ENCODE results near the gene ARHGAP31. TPM values are rescaled to one million over a fixed set of nuclear protein-coding genes. Genes with fewer than 3 reads are reported as not detected.

ARHGAP31 gene
- total and polyA plus RNA-seq, 2 of the 8 experiments (the other 6 are each of a cell fraction or from before 2014, with no cell fraction given), result 1.1 to 7.6 TPM

- peaks cover 8% of the 10 kb centered on the region; the same call in 1 of the 2 replicates for H3K23me2 ChIP-seq (ENCODE audit: low read depth, low read length)
- ChIA-PET POLR2A (ENCODE audit: partially characterized antibody) (interaction anchor here (0.7 to 2.8 kb wide), 6 partner anchors 9 to 631 kb away, joined by 3 to 27 read pairs (median 3); partner anchors contain the start of gene TIMMDC1), CTCF (ENCODE audit: partially characterized antibody) (interaction anchor here (0.9 to 2.0 kb wide), 6 partner anchors 11 to 228 kb away, joined by 3 to 6 read pairs (median 4); no protein-coding TSS in a partner anchor)
- peak overlapping the region; percentile 75 to 88 (median 82) for H3K4me3 ChIP-seq (ENCODE audit: extremely low read depth in 1 of 4, insufficient read depth in 2 of 4, low read depth in 3 of 4, low read length in 4 of 4)
- H2BK120ac ChIP-seq (replicated peaks; ENCODE audit: low read depth, low read length), result no peak overlapping the region
- H3K4me2 ChIP-seq (ENCODE audit: insufficient read depth in 1 of 2, low read depth in 2 of 2, low read length in 2 of 2), result peak overlapping the region; percentile 69 to 74
- FAIRE-seq (no peak), DNase-seq (ENCODE audit: low read depth in 1 of 2, low spot score in 2 of 2) (no peak)
- H4K8ac ChIP-seq (ENCODE audit: extremely low read depth, insufficient read depth, low read length), result no peak overlapping the region
- no peak overlapping the region for H3K4ac ChIP-seq (replicated peaks; ENCODE audit: insufficient read length, low read depth, low read length)
- H3K56ac ChIP-seq (replicated peaks; ENCODE audit: insufficient read length, low read depth, low read length), result no peak overlapping the region
- no peaks in the 10 kb centered on the region for H3K27me3 ChIP-seq (replicated peaks in 1 of 4; ENCODE audit: control insufficient read depth in 3 of 4, extremely low read depth in 1 of 4, insufficient read depth in 3 of 4, low read length in 3 of 4)
- peaks cover 0 to 7% of the 10 kb centered on the region in 2 experiments; a peak in 2 of 4 replicates for H3K79me2 ChIP-seq (ENCODE audit: control insufficient read depth in 1 of 2, insufficient read depth in 2 of 2, low read length in 2 of 2)
- H3K9ac ChIP-seq (replicated peaks in 1 of 4; ENCODE audit: extremely low read depth in 1 of 4, low read depth in 3 of 4, low read length in 3 of 4), result peak overlapping the region; percentile 56 to 86 (median 66); a peak in 5 of 7 replicates
- 0 out of 4 replicates have a peak, but pooled peaks of 1 of the 2 experiments have one; percentile 35 for TF ChIP-seq HDAC2 (IDR thresholded peaks at IDR 0.05; ENCODE audit: borderline replicate concordance in 1 of 2, low read depth in 2 of 2, low read length in 2 of 2)
- TF ChIP-seq EGR1 (IDR thresholded peaks at IDR 0.05; ENCODE audit: borderline replicate concordance, low read depth, low read length), result no peak
- H3K4me1 ChIP-seq (replicated peaks in 1 of 4; ENCODE audit: control insufficient read depth in 3 of 4, insufficient read depth in 4 of 4, low read length in 3 of 4), result peaks cover 0 to 6% (median 1%) of the 10 kb centered on the region in 4 experiments; a peak in 2 of 7 replicates
- H3K27ac ChIP-seq (ENCODE audit: low read depth, low read length), result no peak overlapping the region
- H2BK15ac ChIP-seq (ENCODE audit: low read length), result no peak overlapping the region
- no peak overlapping the region for H2AK5ac ChIP-seq (ENCODE audit: low read depth, low read length)
- H3K9me3 ChIP-seq (ENCODE audit: insufficient read depth in 2 of 2, low read depth in 1 of 2, low read length in 1 of 2), result no peaks in the 10 kb centered on the region
- 24% methylated on average over 16 of the region's 16 CpGs; no CpG with 5 or more reads in 1 of the 2 experiments for WGBS, 2 experiments (ENCODE audit: extremely low coverage in 1 of 2, insufficient coverage in 1 of 2, insufficient read length in 1 of 2, insufficient replicate concordance in 2 of 2, low coverage in 1 of 2, low lambda C conversion rate in 2 of 2, missing lambda C conversion rate in 1 of 2)
- no peak overlapping the region for H3K23ac ChIP-seq (ENCODE audit: insufficient read length)
- no peak overlapping the region for H3K18ac ChIP-seq (ENCODE audit: extremely low read depth, low read length)
- H2BK20ac ChIP-seq (ENCODE audit: low read length), result no peak overlapping the region
- H4K5ac ChIP-seq (ENCODE audit: insufficient read length, low read depth, low read length), result no peak overlapping the region
- H4K91ac ChIP-seq (replicated peaks; ENCODE audit: insufficient read length, low read length), result no peak overlapping the region
- H2BK5ac ChIP-seq (ENCODE audit: low read depth, low read length), result no peak overlapping the region
- peaks cover 2 to 25% (median 7%) of the 10 kb centered on the region in 4 experiments; a peak in 3 of 8 replicates for H3K36me3 ChIP-seq (ENCODE audit: control insufficient read depth in 2 of 4, insufficient read depth in 4 of 4, low read length in 3 of 4)
- peaks cover 0 to 1% of the 10 kb centered on the region in 2 experiments for H4K20me1 ChIP-seq (replicated peaks in 1 of 2; ENCODE audit: control insufficient read depth in 1 of 2, insufficient read depth in 2 of 2, low read length in 2 of 2)
- peak overlapping the region; percentile 80; the same call in 1 of the 2 replicates for H2AFZ ChIP-seq (ENCODE audit: low read length)
- no peak overlapping the region for H2BK12ac ChIP-seq (ENCODE audit: low read depth, low read length)
- H3K79me1 ChIP-seq (ENCODE audit: low read depth, low read length), result peaks cover 3% of the 10 kb centered on the region; the same call in 1 of the 2 replicates
- H3K14ac ChIP-seq (ENCODE audit: insufficient read length), result no peak overlapping the region
These were observed 175.4 kb downstream of the ARHGAP31 start for GRCh38 chr3:119469418-119470189.

Measured in H1 (cell line).